ENCODE data around the gene P2RY8.
A peak's percentile ranks its signal among the peaks of the same experiment; 100 is the strongest.
"Not testable (repeated sequence)": the region's sequence is repeated elsewhere in the genome, so short reads cannot be mapped to it uniquely, and the experiment has no call there.

Gene P2RY8

GRCh38 chrX:1435241-1435895 lies 101.6 kb downstream of the P2RY8 start:
- DNase-seq: no peak
- in situ Hi-C loops (cut with MboI; ENCODE audit: low pct_unique_long_range_greater_than_20kb, low sequenced_read_pairs): no loop called here

- no peak for DNase-seq
- in situ Hi-C loops (cut with MboI; ENCODE audit: low pct_unique_long_range_greater_than_20kb, low sequenced_read_pairs): no loop called here
These were observed 102.1 kb downstream of the P2RY8 start for GRCh38 chrX:1434871-1435240.

GRCh38 chrX:1433646-1434357 lies 103.2 kb downstream of the P2RY8 start:
- no peak for DNase-seq
- in situ Hi-C loops (cut with MboI; ENCODE audit: low pct_unique_long_range_greater_than_20kb, low sequenced_read_pairs): no loop called here

GRCh38 chrX:1430451-1430850 lies 106.5 kb downstream of the P2RY8 start:
- in situ Hi-C loops (cut with MboI; ENCODE audit: low pct_unique_long_range_greater_than_20kb, low sequenced_read_pairs): no loop called here
- peak; percentile 54 for DNase-seq

- DNase-seq: no peak
- in situ Hi-C loops (cut with MboI; ENCODE audit: low pct_unique_long_range_greater_than_20kb, low sequenced_read_pairs): no loop called here
These were observed 109.2 kb downstream of the P2RY8 start for GRCh38 chrX:1427756-1428155.

GRCh38 chrX:1426321-1426720 lies 110.7 kb downstream of the P2RY8 start:
- in situ Hi-C loops (cut with MboI; ENCODE audit: low pct_unique_long_range_greater_than_20kb, low sequenced_read_pairs); DNase-seq: not testable (repeated sequence)

GRCh38 chrX:1425381-1425780 lies 111.6 kb downstream of the P2RY8 start:
- in situ Hi-C loops (cut with MboI; ENCODE audit: low pct_unique_long_range_greater_than_20kb, low sequenced_read_pairs): no loop called here
- no peak for DNase-seq

- in situ Hi-C loops (cut with MboI; ENCODE audit: low pct_unique_long_range_greater_than_20kb, low sequenced_read_pairs): no loop called here
- DNase-seq: no peak
These were observed 112.7 kb downstream of the P2RY8 start for GRCh38 chrX:1424147-1424851.

GRCh38 chrX:1423215-1423614 lies 113.8 kb downstream of the P2RY8 start:
- DNase-seq: no peak
- in situ Hi-C loops (cut with MboI; ENCODE audit: low pct_unique_long_range_greater_than_20kb, low sequenced_read_pairs): no loop called here

GRCh38 chrX:1422135-1422465 lies 114.9 kb downstream of the P2RY8 start:
- in situ Hi-C loops (cut with MboI; ENCODE audit: low pct_unique_long_range_greater_than_20kb, low sequenced_read_pairs): no loop called here
- DNase-seq: no peak

- DNase-seq: no peak
- in situ Hi-C loops (cut with MboI; ENCODE audit: low pct_unique_long_range_greater_than_20kb, low sequenced_read_pairs): no loop called here
These were observed 115.4 kb downstream of the P2RY8 start for GRCh38 chrX:1421433-1422134.

- DNase-seq: no peak
- in situ Hi-C loops (cut with MboI; ENCODE audit: low pct_unique_long_range_greater_than_20kb, low sequenced_read_pairs): no loop called here
These were observed 116.6 kb downstream of the P2RY8 start for GRCh38 chrX:1420371-1420770.

- DNase-seq: no peak
- in situ Hi-C loops (cut with MboI; ENCODE audit: low pct_unique_long_range_greater_than_20kb, low sequenced_read_pairs): no loop called here
These were observed 117.2 kb downstream of the P2RY8 start for GRCh38 chrX:1419545-1420355.

- no peak for DNase-seq
- in situ Hi-C loops (cut with MboI; ENCODE audit: low pct_unique_long_range_greater_than_20kb, low sequenced_read_pairs): no loop called here
These were observed 118.0 kb downstream of the P2RY8 start for GRCh38 chrX:1418901-1419544.

- in situ Hi-C loops (cut with MboI; ENCODE audit: low pct_unique_long_range_greater_than_20kb, low sequenced_read_pairs): no loop called here
- no peak for DNase-seq
These were observed 118.8 kb downstream of the P2RY8 start for GRCh38 chrX:1417921-1418771.

- in situ Hi-C loops (cut with MboI; ENCODE audit: low pct_unique_long_range_greater_than_20kb, low sequenced_read_pairs): no loop called here
- DNase-seq: no peak
These were observed 119.8 kb downstream of the P2RY8 start for GRCh38 chrX:1416965-1417760.

- no peak for DNase-seq
These were observed 120.6 kb downstream of the P2RY8 start for GRCh38 chrX:1416327-1416784.

More at GRCh38 chrX:1416327-1416784, 120.6 kb downstream of the P2RY8 start:
- in situ Hi-C loops (cut with MboI; ENCODE audit: low pct_unique_long_range_greater_than_20kb, low sequenced_read_pairs): no loop called here
